Mammary epithelial cell (primary cell): ENCODE data around the gene PROSER1.

Experiments used
- EZH2 ChIP-seq: IDR thresholded peaks from 2 replicates; pipeline ENCODE4 v1.6.1; 2012; ENCODE audit warnings: low read length, inconsistent platforms, borderline replicate concordance
- TF ChIP-seq, protein P1 (sequence below), 2 donors: IDR thresholded peaks in 1 of 2; conservative IDR thresholded peaks in 1 of 2; 2 replicates each; pipeline ENCODE4 v1.5.1; 2011 to 2012; ENCODE audit warnings: inconsistent platforms in 2 of 2, low read length in 2 of 2, mild to moderate bottlenecking in 2 of 2, control low read depth in 1 of 2, low read depth in 1 of 2; ENCODE audit not compliant: insufficient read depth in 1 of 2; ENCODE audit errors: extremely low read depth in 1 of 2

DNA sequence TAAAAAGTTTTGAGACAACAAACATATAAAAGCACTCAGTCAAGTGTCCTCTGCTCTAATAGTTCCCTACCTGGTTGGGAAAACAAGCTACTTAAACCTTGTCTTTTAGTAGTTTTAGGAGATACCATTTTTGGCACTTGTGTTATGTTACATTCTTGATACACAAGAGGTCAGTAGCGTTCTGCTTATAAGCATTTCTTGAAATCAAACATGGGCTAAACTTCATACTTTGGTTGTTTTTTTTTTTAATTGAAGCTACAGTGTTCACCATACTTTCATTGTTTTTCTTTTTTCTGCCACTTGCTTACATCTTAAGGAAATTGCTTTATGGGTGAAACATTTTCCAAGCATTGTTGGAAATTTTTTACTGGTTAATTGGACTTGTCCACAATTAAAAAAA is 13.3 kb upstream of the PROSER1 start:
- TF ChIP-seq, protein P1, sequence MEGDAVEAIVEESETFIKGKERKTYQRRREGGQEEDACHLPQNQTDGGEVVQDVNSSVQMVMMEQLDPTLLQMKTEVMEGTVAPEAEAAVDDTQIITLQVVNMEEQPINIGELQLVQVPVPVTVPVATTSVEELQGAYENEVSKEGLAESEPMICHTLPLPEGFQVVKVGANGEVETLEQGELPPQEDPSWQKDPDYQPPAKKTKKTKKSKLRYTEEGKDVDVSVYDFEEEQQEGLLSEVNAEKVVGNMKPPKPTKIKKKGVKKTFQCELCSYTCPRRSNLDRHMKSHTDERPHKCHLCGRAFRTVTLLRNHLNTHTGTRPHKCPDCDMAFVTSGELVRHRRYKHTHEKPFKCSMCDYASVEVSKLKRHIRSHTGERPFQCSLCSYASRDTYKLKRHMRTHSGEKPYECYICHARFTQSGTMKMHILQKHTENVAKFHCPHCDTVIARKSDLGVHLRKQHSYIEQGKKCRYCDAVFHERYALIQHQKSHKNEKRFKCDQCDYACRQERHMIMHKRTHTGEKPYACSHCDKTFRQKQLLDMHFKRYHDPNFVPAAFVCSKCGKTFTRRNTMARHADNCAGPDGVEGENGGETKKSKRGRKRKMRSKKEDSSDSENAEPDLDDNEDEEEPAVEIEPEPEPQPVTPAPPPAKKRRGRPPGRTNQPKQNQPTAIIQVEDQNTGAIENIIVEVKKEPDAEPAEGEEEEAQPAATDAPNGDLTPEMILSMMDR (conservative IDR thresholded peaks at IDR 0.05 in 1 of 2, IDR thresholded peaks at IDR 0.05 in 1 of 2; ENCODE audit: extremely low read depth in 1 of 2, insufficient read depth in 1 of 2, low read depth in 1 of 2, low read length in 2 of 2), result peak; percentile 22 to 46
- TF ChIP-seq EZH2, result no peak
